AG04450 (cell line): Measurements from ENCODE around the gene GAREM2. TPM values are rescaled to one million over a fixed set of nuclear protein-coding genes. Genes with fewer than 3 reads are reported as not detected.
"Not testable (repeated sequence)": the region's sequence is repeated elsewhere in the genome, so short reads cannot be mapped to it uniquely, and the experiment has no call there.

Experiments used
- CTCF ChIA-PET: fragments of 300-600, 350-600 bp; formaldehyde crosslinking; extraction: SDS; loops from one replicate; lab custom pipeline; 2022; ENCODE audit warnings: antibody characterized with exemption, inconsistent platforms; lab: Charles Lee
- POLR2A ChIA-PET: fragments of 350-600 bp; formaldehyde crosslinking; extraction: SDS; loops from one replicate; lab custom pipeline; 2021; ENCODE audit warnings: antibody characterized with exemption, inconsistent platforms; lab: Yijun Ruan, JAX
- DNase-seq: peaks from one replicate; pipeline ENCODE4 v3.0.0-alpha.2; 2011; ENCODE audit warnings: low read depth, low spot score
- H3K27ac ChIP-seq: one replicate; pipeline ENCODE4 v1.5.1; 2012; ENCODE audit warnings: low read depth, low read length, control low read depth
- H3K27me3 ChIP-seq: one replicate; pipeline ENCODE4 v1.6.0; 2012; ENCODE audit warnings: low read length; ENCODE audit not compliant: control insufficient read depth, insufficient read depth
- H3K4me3 ChIP-seq: 2 replicates; pipeline ENCODE4 v1.5.1; 2011; ENCODE audit warnings: mild to moderate bottlenecking, low read depth, low read length, control low read depth
- H3K9me3 ChIP-seq: 2 replicates; pipeline ENCODE4 v1.5.1; 2012; ENCODE audit warnings: low read length; ENCODE audit not compliant: control insufficient read depth, insufficient read depth
- CTCF ChIP-seq: IDR thresholded peaks from 2 replicates; pipeline ENCODE4 v1.5.1; 2011; ENCODE audit warnings: low read depth, low read length, control low read depth, inconsistent platforms
- polyA plus RNA-seq: library from polyadenylated mRNA; depleted of rRNA; stranded (reverse); fragments of >200 nt; gene quantifications from 2 replicates; pipeline ENCODE4 v1.2.3, GENCODE V29; 2011

The GAREM2 gene
- polyA plus RNA-seq, 1 experiment: 2.8 TPM

- Histone ChIP-seq H3K27me3 (peaks cover 6% of the 10 kb centered on the region), H3K4me3 (no peak overlapping the region), H3K27ac (no peak overlapping the region), H3K9me3 (no peaks in the 10 kb centered on the region)
- CTCF ChIA-PET: no interaction called here
- DNase-seq: no peak
- POLR2A ChIA-PET: no interaction called here
- TF ChIP-seq CTCF: no peak
Measured at GRCh38 chr2:26162963-26163362, 9.9 kb upstream of the GAREM2 start.

GRCh38 chr2:26164231-26164630 lies 8.7 kb upstream of the GAREM2 start:
- no peak overlapping the region for H3K4me3 ChIP-seq
- DNase-seq: no peak
- peaks cover 6% of the 10 kb centered on the region for H3K27me3 ChIP-seq
- POLR2A ChIA-PET: no interaction called here
- no peaks in the 10 kb centered on the region for H3K9me3 ChIP-seq
- TF ChIP-seq CTCF: no peak
- CTCF ChIA-PET: interaction anchor here (0.6 kb wide), 1 partner anchor 214 kb away, joined by 4 read pairs; no protein-coding TSS in a partner anchor
- H3K27ac ChIP-seq: no peak overlapping the region

- Histone ChIP-seq H3K9me3 (no peaks in the 10 kb centered on the region), H3K4me3 (no peak overlapping the region), H3K27me3 (peaks cover 6% of the 10 kb centered on the region), H3K27ac (no peak overlapping the region)
- CTCF ChIA-PET: interaction anchor here (1.0 kb wide), 1 partner anchor 214 kb away, joined by 3 read pairs; no protein-coding TSS in a partner anchor
- no peak for DNase-seq
- POLR2A ChIA-PET: no interaction called here
- no peak for TF ChIP-seq CTCF
Measured at GRCh38 chr2:26164641-26165211, 8.2 kb upstream of the GAREM2 start.

GRCh38 chr2:26165403-26165802 lies 7.5 kb upstream of the GAREM2 start:
- no peak for TF ChIP-seq CTCF
- no peak for DNase-seq
- CTCF ChIA-PET: interaction anchor here (0.7 to 1.0 kb wide), 2 partner anchors 20 to 214 kb away, joined by 3 to 4 read pairs; no protein-coding TSS in a partner anchor
- no peak overlapping the region for H3K27ac ChIP-seq
- H3K4me3 ChIP-seq: no peak overlapping the region
- no peaks in the 10 kb centered on the region for H3K9me3 ChIP-seq
- peaks cover 10% of the 10 kb centered on the region for H3K27me3 ChIP-seq
- POLR2A ChIA-PET: no interaction called here

GRCh38 chr2:26166541-26166940 lies 6.3 kb upstream of the GAREM2 start:
- ChIA-PET POLR2A (interaction anchor here (0.6 kb wide), 1 partner anchor 76 kb away, joined by 3 read pairs; no protein-coding TSS in a partner anchor), CTCF (interaction anchor here (0.7 to 1.1 kb wide), 2 partner anchors 18 to 216 kb away, joined by 4 to 8 read pairs; no protein-coding TSS in a partner anchor)
- H3K27me3 ChIP-seq: peaks cover 14% of the 10 kb centered on the region
- DNase-seq, H3K4me3 ChIP-seq, H3K9me3 ChIP-seq, H3K27ac ChIP-seq: not testable (repeated sequence)
